HG03039 (cell line): ENCODE results near the gene MAP7.

ENCODE experiments used
- ATAC-seq: cut with Tn5 transposase; IDR thresholded peaks from one replicate; pipeline ENCODE4 v1.9.1; 2021; ENCODE audit warnings: mild to moderate bottlenecking, moderate library complexity; ENCODE audit not compliant: unreplicated experiment

The MAP7 gene

GRCh38 chr6:136344420-136344819 is 205.8 kb downstream of the MAP7 start:
- ATAC-seq = no peak

GRCh38 chr6:136343700-136344099 is 206.5 kb downstream of the MAP7 start:
- no peak for ATAC-seq

GRCh38 chr6:136343275-136343674 is 206.9 kb downstream of the MAP7 start:
- no peak for ATAC-seq

GRCh38 chr6:136341967-136342366 is 208.3 kb downstream of the MAP7 start:
- no peak for ATAC-seq

GRCh38 chr6:136341367-136341766 is 208.9 kb downstream of the MAP7 start:
- ATAC-seq = no peak

- no peak for ATAC-seq
Measured at GRCh38 chr6:136338486-136338885, 211.7 kb downstream of the MAP7 start.

GRCh38 chr6:136337606-136338005 is 212.6 kb downstream of the MAP7 start:
- no peak for ATAC-seq

GRCh38 chr6:136337121-136337520 is 213.1 kb downstream of the MAP7 start:
- ATAC-seq = no peak

GRCh38 chr6:136335736-136336363 is 214.4 kb downstream of the MAP7 start:
- no peak for ATAC-seq

- ATAC-seq = no peak
Measured at GRCh38 chr6:136334853-136335252, 215.4 kb downstream of the MAP7 start.

GRCh38 chr6:136334465-136334846 is 215.8 kb downstream of the MAP7 start:
- ATAC-seq = no peak

GRCh38 chr6:136333824-136334464 is 216.3 kb downstream of the MAP7 start:
- no peak for ATAC-seq

GRCh38 chr6:136331461-136331860 is 218.8 kb downstream of the MAP7 start:
- ATAC-seq = no peak

- no peak for ATAC-seq
Measured at GRCh38 chr6:136330634-136331033, 219.6 kb downstream of the MAP7 start.

- ATAC-seq = no peak
Measured at GRCh38 chr6:136326038-136326553, 224.1 kb downstream of the MAP7 start.

- no peak for ATAC-seq
Measured at GRCh38 chr6:136324686-136325380, 225.4 kb downstream of the MAP7 start.

GRCh38 chr6:136323431-136324112 is 226.7 kb downstream of the MAP7 start:
- ATAC-seq = no peak

- ATAC-seq = no peak
Measured at GRCh38 chr6:136319732-136320131, 230.5 kb downstream of the MAP7 start.

- ATAC-seq = no peak
Measured at GRCh38 chr6:136318676-136319075, 231.5 kb downstream of the MAP7 start.

GRCh38 chr6:136317971-136318370 is 232.3 kb downstream of the MAP7 start:
- no peak for ATAC-seq

- no peak for ATAC-seq
Measured at GRCh38 chr6:136317021-136317694, 233.1 kb downstream of the MAP7 start.
